Karpas-422 (cell line): ENCODE measurements around the gene ATG4B. TPM values are rescaled to one million over a fixed set of nuclear protein-coding genes. Genes with fewer than 3 reads are reported as not detected.

Source experiments
- DNase-seq: peaks from one replicate; pipeline ENCODE4 v3.0.0-alpha.2; 2015
- H2AFZ ChIP-seq: fragments of 200-600 bp; sonication (generic); 2 replicates; pipeline ENCODE4 v1.6.1; 2014; ENCODE audit warnings: antibody characterized with exemption, low read length, mixed read lengths
- H3K27ac ChIP-seq: fragments of 200-600 bp; sonication (generic); 2 replicates; pipeline ENCODE4 v1.5.1; 2014; ENCODE audit warnings: mild to moderate bottlenecking, low read length, moderate library complexity
- H3K27me3 ChIP-seq: fragments of 200-600 bp; sonication (generic); 2 replicates; pipeline ENCODE4 v1.6.1; 2014; ENCODE audit warnings: low read length, mixed read lengths
- H3K36me3 ChIP-seq: fragments of 200-600 bp; sonication (generic); 2 replicates; pipeline ENCODE4 v1.6.1; 2014; ENCODE audit warnings: low read length, mixed read lengths; ENCODE audit not compliant: insufficient read depth
- H3K4me1 ChIP-seq: fragments of 200-600 bp; sonication (generic); 2 replicates; pipeline ENCODE4 v1.6.1; 2014; ENCODE audit warnings: mild to moderate bottlenecking, low read length, mixed read lengths
- H3K4me2 ChIP-seq: fragments of 200-600 bp; sonication (generic); 2 replicates; pipeline ENCODE4 v1.6.1; 2014; ENCODE audit warnings: low read length, low read depth, mild to moderate bottlenecking; ENCODE audit not compliant: poor library complexity, severe bottlenecking
- H3K4me3 ChIP-seq: fragments of 200-600 bp; sonication (generic); 2 replicates; pipeline ENCODE4 v1.5.1; 2014; ENCODE audit warnings: mild to moderate bottlenecking, antibody characterized with exemption, low read length, mixed read lengths
- H3K79me2 ChIP-seq: fragments of 200-600 bp; sonication (generic); 2 replicates; pipeline ENCODE4 v1.6.1; 2014; ENCODE audit warnings: mild to moderate bottlenecking, low read length, mixed read lengths
- H3K9ac ChIP-seq: fragments of 200-600 bp; sonication (generic); 2 replicates; pipeline ENCODE4 v1.6.0; 2014; ENCODE audit warnings: low read length
- H3K9me2 ChIP-seq: fragments of 200-600 bp; sonication (generic), shearing (Covaris generic); replicated peaks from 2 replicates; pipeline ENCODE4 v1.6.0; 2014; ENCODE audit warnings: mild to moderate bottlenecking, low read length, moderate library complexity; ENCODE audit not compliant: insufficient read depth
- H3K9me3 ChIP-seq: fragments of 300-700, 200-600 bp; sonication (generic); 2 replicates; pipeline ENCODE4 v1.6.1; 2014; ENCODE audit warnings: low read length, mixed read lengths
- H4K20me1 ChIP-seq: fragments of 200-600 bp; sonication (generic); 2 replicates; pipeline ENCODE4 v1.6.1; 2014; ENCODE audit warnings: mild to moderate bottlenecking, antibody characterized with exemption, low read length, low read depth; ENCODE audit not compliant: insufficient read depth
- total RNA-seq: library from RNA; depleted of rRNA; stranded (reverse); fragments of >200 nt; shearing (Covaris generic); gene quantifications from 2 replicates; pipeline ENCODE4 v1.2.3, GENCODE V29; 2014; ENCODE audit warnings: low replicate concordance

Gene ATG4B
- total RNA-seq, 1 experiment from 2014 or later = 63.9 TPM

DNA sequence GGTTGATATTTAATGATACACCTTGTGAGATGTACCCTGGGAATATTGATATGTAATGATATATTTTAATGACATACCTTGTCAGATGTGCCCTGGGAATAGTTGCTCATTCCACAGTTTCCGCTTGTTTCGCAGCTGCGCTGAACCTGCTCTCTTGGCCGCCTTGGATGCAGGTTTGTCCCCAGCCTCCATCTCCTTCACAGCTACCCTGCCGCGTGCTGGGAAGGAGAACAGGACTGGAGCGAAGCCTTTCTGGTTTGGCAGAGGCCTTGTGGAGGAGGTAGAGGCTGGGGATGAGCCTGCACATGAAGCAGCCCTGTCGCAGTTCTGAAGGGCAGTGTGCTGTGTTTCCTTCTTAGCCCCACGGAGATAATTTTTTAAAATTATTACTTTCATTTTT, 14.6 kb downstream of the ATG4B start:
- Histone ChIP-seq H3K4me2 (no peak overlapping the region), H3K79me2 (peaks cover 43% of the 10 kb centered on the region), H2AFZ (no peak overlapping the region), H3K9me2 (no peaks in the 10 kb centered on the region), H3K36me3 (peaks cover 9% of the 10 kb centered on the region; the same call in 1 of the 2 replicates), H3K4me3 (no peak overlapping the region), H3K9me3 (no peaks in the 10 kb centered on the region), H3K27me3 (no peaks in the 10 kb centered on the region), H3K9ac (no peak overlapping the region), H3K27ac (no peak overlapping the region), H3K4me1 (no peaks in the 10 kb centered on the region), H4K20me1 (peaks cover 20% of the 10 kb centered on the region; the same call in 1 of the 2 replicates)
- DNase-seq = no peak

DNA sequence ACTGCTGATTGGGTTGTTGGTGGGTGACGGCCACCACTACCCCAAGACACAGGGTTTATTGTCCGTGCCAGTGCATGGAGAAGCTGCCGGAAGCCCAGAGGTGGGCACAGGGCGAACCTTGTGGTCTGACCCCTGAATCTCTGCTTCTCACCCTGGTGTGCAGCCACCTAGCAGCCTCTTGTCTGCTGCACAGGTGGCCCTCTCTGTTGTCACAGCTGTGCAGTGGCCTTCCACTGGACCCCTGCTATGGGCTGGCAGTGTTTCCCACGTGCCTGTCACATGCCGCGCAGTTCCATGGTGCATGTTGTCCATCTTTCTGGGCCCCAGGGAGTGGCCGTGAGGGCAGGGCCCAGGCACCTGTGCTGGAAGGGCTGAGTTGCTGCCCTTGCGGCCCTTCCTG, 15.2 kb downstream of the ATG4B start:
- Histone ChIP-seq H3K4me1 (no peaks in the 10 kb centered on the region), H3K36me3 (peaks cover 9% of the 10 kb centered on the region; the same call in 1 of the 2 replicates), H3K79me2 (peaks cover 37% of the 10 kb centered on the region), H3K27me3 (no peaks in the 10 kb centered on the region), H3K9me2 (no peaks in the 10 kb centered on the region), H2AFZ (no peak overlapping the region), H3K4me2 (no peak overlapping the region), H3K9me3 (no peaks in the 10 kb centered on the region), H3K27ac (no peak overlapping the region), H4K20me1 (peaks cover 20% of the 10 kb centered on the region; the same call in 1 of the 2 replicates), H3K9ac (no peak overlapping the region), H3K4me3 (no peak overlapping the region)
- no peak for DNase-seq

DNA sequence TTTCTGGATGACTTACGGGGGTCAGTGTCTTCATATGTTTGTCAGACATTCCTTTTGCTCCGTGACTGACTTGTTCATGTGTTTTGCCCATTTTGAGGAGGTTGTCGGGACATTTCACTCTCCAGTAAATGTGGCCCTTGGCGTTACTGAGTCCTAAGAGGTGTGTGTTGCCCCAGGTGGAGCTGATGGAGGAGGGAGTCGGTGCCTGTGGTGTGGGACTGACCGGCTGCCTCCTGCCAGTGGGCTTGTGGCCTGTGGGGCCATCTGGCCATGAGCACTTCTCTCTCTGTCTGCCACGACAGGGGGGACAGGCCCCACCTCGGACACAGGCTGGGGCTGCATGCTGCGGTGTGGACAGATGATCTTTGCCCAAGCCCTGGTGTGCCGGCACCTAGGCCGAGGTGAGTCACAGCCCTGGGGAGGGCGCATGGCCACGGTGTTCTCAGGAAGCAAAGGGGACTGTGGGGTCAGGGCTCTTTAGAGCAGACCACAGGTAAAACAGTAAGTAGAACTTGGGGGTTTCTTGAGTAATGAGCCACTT, 15.8 kb downstream of the ATG4B start:
- H3K9me3 ChIP-seq = no peaks in the 10 kb centered on the region
- no peak overlapping the region for H3K9ac ChIP-seq
- peaks cover 11% of the 10 kb centered on the region; the same call in 1 of the 2 replicates for H3K36me3 ChIP-seq
- no peaks in the 10 kb centered on the region for H3K4me1 ChIP-seq
- DNase-seq = no peak
- peaks cover 32% of the 10 kb centered on the region for H3K79me2 ChIP-seq
- peaks cover 15% of the 10 kb centered on the region; the same call in 1 of the 2 replicates for H4K20me1 ChIP-seq
- H3K27ac ChIP-seq = no peak overlapping the region
- H2AFZ ChIP-seq = no peak overlapping the region
- H3K27me3 ChIP-seq = no peaks in the 10 kb centered on the region
- H3K9me2 ChIP-seq = no peaks in the 10 kb centered on the region
- no peak overlapping the region for H3K4me3 ChIP-seq
- H3K4me2 ChIP-seq = no peak overlapping the region

DNA sequence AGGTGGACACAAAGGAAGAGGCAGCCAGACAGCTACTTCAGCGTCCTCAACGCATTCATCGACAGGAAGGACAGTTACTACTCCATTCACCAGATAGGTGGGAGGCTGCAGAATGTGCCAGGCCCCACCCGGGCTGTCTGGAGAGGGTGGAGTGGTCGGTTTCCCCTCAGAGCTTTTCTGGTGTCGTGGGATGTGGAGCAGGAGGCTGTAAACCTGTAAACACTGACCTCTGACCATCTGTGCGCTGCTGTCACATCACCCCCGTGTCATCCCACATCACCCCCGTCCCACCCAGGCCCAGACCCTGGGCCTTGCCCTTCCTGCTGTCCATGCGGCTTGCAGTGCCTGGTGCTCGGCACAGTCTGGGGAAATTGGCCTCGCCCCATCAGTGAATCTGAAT, 17.1 kb downstream of the ATG4B start:
- Histone ChIP-seq H3K9ac (no peak overlapping the region), H2AFZ (no peak overlapping the region), H3K79me2 (peaks cover 19% of the 10 kb centered on the region), H3K9me3 (no peaks in the 10 kb centered on the region), H3K4me3 (no peak overlapping the region), H3K4me1 (no peaks in the 10 kb centered on the region), H3K9me2 (no peaks in the 10 kb centered on the region), H3K27me3 (no peaks in the 10 kb centered on the region), H3K4me2 (no peak overlapping the region), H3K36me3 (peaks cover 9% of the 10 kb centered on the region; the same call in 1 of the 2 replicates), H3K27ac (no peak overlapping the region), H4K20me1 (0 out of 2 replicates have a peak, but pooled peaks cover 9% of the 10 kb centered on the region)
- DNase-seq = no peak

DNA sequence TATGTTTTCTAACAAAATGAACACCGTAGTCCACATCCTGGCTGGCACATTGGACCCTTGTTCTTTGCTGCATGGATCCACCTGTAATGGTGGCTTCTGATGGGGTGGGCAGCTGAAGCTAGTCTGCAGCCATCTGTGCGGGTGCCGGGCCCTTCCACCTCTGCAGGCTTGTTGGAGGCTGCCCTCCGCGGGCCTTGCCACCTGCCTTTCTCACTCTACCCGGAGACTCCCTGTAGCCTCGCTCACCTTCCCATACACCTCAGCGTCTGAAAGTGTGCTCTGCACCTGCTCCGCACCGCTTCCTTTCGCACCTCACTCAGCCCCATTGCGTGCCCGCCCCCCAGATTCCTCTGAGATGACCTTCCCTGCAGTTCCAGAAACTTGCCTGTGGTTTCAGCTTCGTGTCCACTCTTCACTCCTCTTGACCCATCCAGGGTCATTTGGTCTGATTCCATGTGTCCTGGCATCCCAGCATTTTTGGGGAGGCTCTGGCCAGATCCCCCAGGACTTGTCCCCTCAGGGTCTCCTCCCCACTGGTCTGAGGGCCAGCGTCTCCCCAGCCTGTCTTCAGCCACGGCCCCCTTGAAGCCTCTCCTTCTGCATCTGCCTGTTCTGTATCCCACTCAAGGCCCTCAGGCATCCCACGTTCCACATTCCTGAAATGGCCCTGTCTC, 18.2 kb downstream of the ATG4B start:
- no peak overlapping the region for H3K27ac ChIP-seq
- peaks cover 14% of the 10 kb centered on the region; the same call in 1 of the 2 replicates for H3K36me3 ChIP-seq
- H3K27me3 ChIP-seq = no peaks in the 10 kb centered on the region
- DNase-seq = no peak
- no peaks in the 10 kb centered on the region for H3K9me2 ChIP-seq
- H3K79me2 ChIP-seq = peaks cover 11% of the 10 kb centered on the region
- H4K20me1 ChIP-seq = 0 out of 2 replicates have a peak, but pooled peaks cover under 1% of the 10 kb centered on the region
- H3K9me3 ChIP-seq = no peaks in the 10 kb centered on the region
- H3K9ac ChIP-seq = no peak overlapping the region
- H3K4me1 ChIP-seq = no peaks in the 10 kb centered on the region
- H3K4me2 ChIP-seq = no peak overlapping the region
- no peak overlapping the region for H2AFZ ChIP-seq
- H3K4me3 ChIP-seq = no peak overlapping the region

DNA sequence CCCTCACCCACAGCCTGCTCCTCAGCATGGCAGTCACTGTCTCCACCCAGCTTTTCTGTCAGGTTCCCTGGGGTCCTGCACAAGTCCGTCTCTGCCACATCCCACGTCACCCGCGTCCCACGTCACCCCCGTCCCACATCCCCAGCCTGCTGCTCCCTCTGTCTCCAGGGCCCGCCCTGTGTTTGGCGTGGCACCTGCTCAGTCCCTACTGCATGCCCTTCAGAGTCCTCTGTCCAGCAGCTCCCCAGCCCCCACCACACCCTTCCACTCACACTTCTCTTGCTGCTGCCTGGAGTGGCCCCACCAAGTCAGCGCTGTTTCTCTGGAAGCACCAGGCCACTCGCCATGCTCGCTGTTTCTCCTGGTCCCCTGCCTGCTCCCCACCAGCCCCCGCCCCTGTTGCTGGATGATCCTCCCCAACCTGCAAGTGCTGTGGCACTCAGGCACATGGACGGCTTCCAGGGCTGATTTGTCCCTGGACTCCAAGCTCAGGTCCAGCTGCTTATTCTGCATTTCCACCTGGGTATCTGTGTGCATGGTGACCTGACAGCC, 18.8 kb downstream of the ATG4B start:
- no peaks in the 10 kb centered on the region for H3K4me1 ChIP-seq
- H3K36me3 ChIP-seq = peaks cover 15% of the 10 kb centered on the region; the same call in 1 of the 2 replicates
- H2AFZ ChIP-seq = no peak overlapping the region
- no peaks in the 10 kb centered on the region for H3K9me3 ChIP-seq
- no peak for DNase-seq
- no peak overlapping the region for H3K9ac ChIP-seq
- peaks cover 6% of the 10 kb centered on the region; the same call in 1 of the 2 replicates for H3K79me2 ChIP-seq
- H3K9me2 ChIP-seq = no peaks in the 10 kb centered on the region
- H4K20me1 ChIP-seq = no peaks in the 10 kb centered on the region
- H3K4me2 ChIP-seq = no peak overlapping the region
- H3K27ac ChIP-seq = no peak overlapping the region
- H3K27me3 ChIP-seq = no peaks in the 10 kb centered on the region
- no peak overlapping the region for H3K4me3 ChIP-seq

DNA sequence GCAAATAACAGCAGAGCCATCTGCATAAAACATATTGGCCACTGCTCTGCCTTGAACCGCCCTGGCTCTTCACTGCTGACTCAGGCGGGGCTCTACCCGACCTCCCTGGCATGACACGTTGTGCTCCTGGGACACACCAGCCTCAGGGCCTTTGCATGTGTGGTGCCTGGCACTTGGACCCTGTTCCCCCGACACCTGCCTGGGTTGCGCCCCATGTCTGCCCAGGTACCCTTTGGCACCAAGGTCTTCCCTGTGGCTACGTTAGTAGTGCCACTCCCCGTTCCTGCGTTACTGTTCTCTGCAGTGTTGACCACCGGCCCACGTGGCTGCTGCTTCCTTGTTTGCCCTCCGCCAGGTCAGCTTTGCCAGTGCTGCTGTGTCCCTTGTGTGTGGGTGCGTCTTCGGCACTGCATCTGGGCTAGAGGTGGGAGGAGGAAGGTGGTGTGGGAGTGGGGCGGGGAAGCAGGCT, 20.3 kb downstream of the ATG4B start:
- DNase-seq = no peak
- Histone ChIP-seq H3K4me1 (no peaks in the 10 kb centered on the region), H4K20me1 (no peaks in the 10 kb centered on the region), H3K9me2 (no peaks in the 10 kb centered on the region), H3K9ac (no peak overlapping the region), H3K79me2 (no peaks in the 10 kb centered on the region), H3K36me3 (peaks cover 15% of the 10 kb centered on the region; the same call in 1 of the 2 replicates), H2AFZ (no peak overlapping the region), H3K4me2 (no peak overlapping the region), H3K4me3 (no peak overlapping the region), H3K27ac (no peak overlapping the region), H3K9me3 (no peaks in the 10 kb centered on the region), H3K27me3 (no peaks in the 10 kb centered on the region)

DNA sequence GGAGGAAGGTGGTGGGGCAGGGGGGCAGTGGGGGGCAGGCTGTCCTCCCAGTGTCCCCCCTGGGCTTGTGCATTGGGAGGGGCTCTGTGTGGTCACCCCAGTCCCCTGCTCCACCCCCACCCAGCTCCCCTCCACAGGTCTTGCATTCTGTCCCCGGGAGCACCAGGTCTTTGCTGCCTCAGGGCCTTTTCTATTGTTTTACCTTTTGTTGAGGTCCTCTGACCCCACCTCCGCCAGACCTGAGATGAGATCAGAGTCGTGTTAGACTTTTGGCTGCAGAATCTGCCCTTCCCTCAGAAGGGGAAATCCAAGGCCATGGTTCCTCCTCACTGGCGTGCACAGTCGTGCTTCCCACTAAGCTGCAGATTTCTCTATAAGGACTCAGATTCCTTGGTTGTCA, 20.8 kb downstream of the ATG4B start:
- no peaks in the 10 kb centered on the region for H3K9me2 ChIP-seq

More for the DNA sequence above, 20.8 kb downstream of the ATG4B start:
- no peaks in the 10 kb centered on the region for H3K4me1 ChIP-seq
- H3K4me3 ChIP-seq = no peak overlapping the region
- no peaks in the 10 kb centered on the region for H3K79me2 ChIP-seq
- no peaks in the 10 kb centered on the region for H3K9me3 ChIP-seq
- H4K20me1 ChIP-seq = no peaks in the 10 kb centered on the region
- no peak overlapping the region for H3K27ac ChIP-seq
- H3K9ac ChIP-seq = no peak overlapping the region
- peaks cover 10% of the 10 kb centered on the region; the same call in 1 of the 2 replicates for H3K36me3 ChIP-seq
- no peaks in the 10 kb centered on the region for H3K27me3 ChIP-seq
- no peak overlapping the region for H2AFZ ChIP-seq
- DNase-seq = no peak
- H3K4me2 ChIP-seq = no peak overlapping the region
